Hepatocyte (in vitro differentiated cells): ENCODE data around the gene DPM1.

ENCODE experiments used
- EZH2phosphoT487 ChIP-seq: fragments of 200-600 bp; sonication (generic); IDR thresholded peaks from one replicate; pipeline ENCODE4 v1.6.1; 2018; ENCODE audit warnings: antibody characterized with exemption, mild to moderate bottlenecking, low read depth, moderate library complexity; ENCODE audit not compliant: unreplicated experiment, severe bottlenecking
- TF ChIP-seq, protein P1 (sequence below): fragments of 200-600 bp; sonication (generic); IDR thresholded peaks from 2 replicates; pipeline ENCODE4 v1.5.1; 2016; ENCODE audit warnings: antibody characterized with exemption, mild to moderate bottlenecking; ENCODE audit not compliant: poor library complexity

DNA sequence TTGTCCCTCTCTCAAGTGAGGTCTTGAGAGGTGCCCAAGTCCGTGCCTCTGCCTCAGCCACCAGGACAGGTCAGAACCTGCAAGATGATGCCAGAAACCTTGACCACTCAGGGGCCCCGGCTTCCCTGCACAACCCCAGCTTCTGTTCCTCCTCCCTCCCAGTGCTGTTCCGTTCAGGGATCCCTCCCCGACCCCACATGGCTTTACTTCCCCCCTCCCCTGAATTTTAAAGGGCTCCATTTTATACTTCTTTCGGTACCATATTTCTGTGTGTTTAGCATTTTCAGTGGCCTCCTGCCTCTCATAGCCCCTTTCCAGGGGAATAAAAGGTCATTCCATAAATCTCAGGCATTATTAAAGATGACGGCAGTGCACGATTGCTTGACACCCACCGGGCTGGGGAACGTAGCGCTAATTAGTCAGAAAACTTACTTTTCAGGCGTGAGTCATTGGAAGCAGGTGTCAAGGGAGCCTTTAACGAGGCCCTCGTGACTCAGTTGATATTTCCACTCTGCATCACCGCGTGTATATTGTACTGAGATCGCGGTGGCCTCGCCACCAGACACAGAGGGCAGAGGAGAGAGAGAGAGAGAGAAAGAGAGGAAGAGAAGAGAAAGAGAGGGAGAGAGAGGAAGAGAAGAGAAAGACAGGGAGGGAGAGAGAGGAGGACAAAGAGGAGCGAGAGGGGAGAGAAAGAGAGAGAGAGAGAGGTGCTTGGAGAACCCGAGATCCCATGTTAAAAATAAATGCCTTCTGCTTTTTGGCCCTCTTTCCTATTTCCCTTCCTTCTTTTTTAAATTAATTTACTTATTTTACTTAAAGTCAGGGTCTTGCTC lies 43.3 kb upstream of the DPM1 start:
- TF ChIP-seq, protein P1, sequence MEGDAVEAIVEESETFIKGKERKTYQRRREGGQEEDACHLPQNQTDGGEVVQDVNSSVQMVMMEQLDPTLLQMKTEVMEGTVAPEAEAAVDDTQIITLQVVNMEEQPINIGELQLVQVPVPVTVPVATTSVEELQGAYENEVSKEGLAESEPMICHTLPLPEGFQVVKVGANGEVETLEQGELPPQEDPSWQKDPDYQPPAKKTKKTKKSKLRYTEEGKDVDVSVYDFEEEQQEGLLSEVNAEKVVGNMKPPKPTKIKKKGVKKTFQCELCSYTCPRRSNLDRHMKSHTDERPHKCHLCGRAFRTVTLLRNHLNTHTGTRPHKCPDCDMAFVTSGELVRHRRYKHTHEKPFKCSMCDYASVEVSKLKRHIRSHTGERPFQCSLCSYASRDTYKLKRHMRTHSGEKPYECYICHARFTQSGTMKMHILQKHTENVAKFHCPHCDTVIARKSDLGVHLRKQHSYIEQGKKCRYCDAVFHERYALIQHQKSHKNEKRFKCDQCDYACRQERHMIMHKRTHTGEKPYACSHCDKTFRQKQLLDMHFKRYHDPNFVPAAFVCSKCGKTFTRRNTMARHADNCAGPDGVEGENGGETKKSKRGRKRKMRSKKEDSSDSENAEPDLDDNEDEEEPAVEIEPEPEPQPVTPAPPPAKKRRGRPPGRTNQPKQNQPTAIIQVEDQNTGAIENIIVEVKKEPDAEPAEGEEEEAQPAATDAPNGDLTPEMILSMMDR = no peak
- no peak for TF ChIP-seq EZH2phosphoT487
